H9 (cell line): ENCODE data around the gene E2F7. TPM values are rescaled to one million over a fixed set of nuclear protein-coding genes. Genes with fewer than 3 reads are reported as not detected.

Source experiments
- DNase-seq: peaks from one replicate; pipeline ENCODE4 v3.0.0-alpha.2; 2017
- H2AFZ ChIP-seq: one replicate; pipeline ENCODE4 v1.6.1; 2013; ENCODE audit warnings: mild to moderate bottlenecking, low read length, control low read depth, moderate library complexity
- H2AK5ac ChIP-seq: 2 replicates; pipeline ENCODE4 v1.6.1; 2013; ENCODE audit warnings: low read length, control low read depth, mixed read lengths; ENCODE audit not compliant: insufficient read length
- H2BK120ac ChIP-seq: one replicate; pipeline ENCODE4 v1.6.1; 2013; ENCODE audit warnings: low read depth, mild to moderate bottlenecking, low read length, control low read depth, inconsistent platforms; ENCODE audit not compliant: poor library complexity, severe bottlenecking
- H2BK12ac ChIP-seq: 2 replicates; pipeline ENCODE4 v1.6.1; 2013; ENCODE audit warnings: low read length, control low read depth, mixed read lengths, low read depth; ENCODE audit not compliant: insufficient read length
- H2BK15ac ChIP-seq: 2 replicates; pipeline ENCODE4 v1.6.1; 2013; ENCODE audit warnings: low read depth, low read length, control low read depth
- H2BK20ac ChIP-seq: one replicate; pipeline ENCODE4 v1.6.1; 2013; ENCODE audit warnings: low read depth, mild to moderate bottlenecking, low read length, control low read depth, inconsistent platforms; ENCODE audit not compliant: poor library complexity, severe bottlenecking
- H2BK5ac ChIP-seq: 2 replicates; pipeline ENCODE4 v1.6.1; 2013; ENCODE audit warnings: low read length, control low read depth, mixed read lengths; ENCODE audit not compliant: insufficient read length
- H3K14ac ChIP-seq: 2 replicates; pipeline ENCODE4 v1.6.1; 2013; ENCODE audit warnings: low read length, control low read depth; ENCODE audit not compliant: insufficient read depth
- H3K18ac ChIP-seq: 2 replicates; pipeline ENCODE4 v1.6.1; 2013; ENCODE audit warnings: low read depth, mild to moderate bottlenecking, mixed read lengths, low read length, control low read depth; ENCODE audit not compliant: insufficient read length
- H3K23ac ChIP-seq: 2 replicates; pipeline ENCODE4 v1.6.1; 2013; ENCODE audit warnings: low read length, control low read depth, mixed read lengths, low read depth; ENCODE audit not compliant: insufficient read length
- H3K23me2 ChIP-seq: 2 replicates; pipeline ENCODE4 v1.6.1; 2013; ENCODE audit warnings: low read depth, mild to moderate bottlenecking, mixed read lengths, low read length, control low read depth; ENCODE audit not compliant: insufficient read length, poor library complexity, severe bottlenecking
- H3K27ac ChIP-seq: 2 replicates; pipeline ENCODE4 v1.5.1; 2013; ENCODE audit warnings: low read length, control low read depth, mixed read lengths, low read depth; ENCODE audit not compliant: insufficient read length
- H3K27me3 ChIP-seq: 2 replicates; pipeline ENCODE4 v1.6.1; 2013; ENCODE audit warnings: low read length, control low read depth, inconsistent platforms; ENCODE audit not compliant: insufficient read depth
- H3K4ac ChIP-seq: 2 replicates; pipeline ENCODE4 v1.6.1; 2013; ENCODE audit warnings: low read depth, mild to moderate bottlenecking, control low read depth, inconsistent platforms, low read length, moderate library complexity
- H3K4me1 ChIP-seq: 2 replicates; pipeline ENCODE4 v1.6.1; 2013; ENCODE audit warnings: low read length, control low read depth, inconsistent platforms; ENCODE audit not compliant: insufficient read depth
- H3K4me2 ChIP-seq: 2 replicates; pipeline ENCODE4 v1.6.1; 2013; ENCODE audit warnings: low read length, control low read depth, mixed read lengths; ENCODE audit not compliant: insufficient read length, insufficient read depth
- H3K56ac ChIP-seq: 2 replicates; pipeline ENCODE4 v1.6.1; 2013; ENCODE audit warnings: low read depth, mild to moderate bottlenecking, mixed read lengths, low read length, control low read depth; ENCODE audit not compliant: insufficient read length
- H3K79me1 ChIP-seq: 2 replicates; pipeline ENCODE4 v1.6.1; 2013; ENCODE audit warnings: low read depth, mild to moderate bottlenecking, moderate library complexity, low read length, control low read depth, inconsistent platforms; ENCODE audit not compliant: insufficient read depth, poor library complexity, severe bottlenecking
- H3K79me2 ChIP-seq: 2 replicates; pipeline ENCODE4 v1.6.1; 2013; ENCODE audit warnings: low read length, control low read depth, inconsistent platforms; ENCODE audit not compliant: insufficient read depth
- H3K9ac ChIP-seq: 2 replicates; pipeline ENCODE4 v1.6.1; 2013; ENCODE audit warnings: low read length, control low read depth, mixed read lengths; ENCODE audit not compliant: insufficient read length; ENCODE audit errors: extremely low read depth
- H3K9me3 ChIP-seq: one replicate; pipeline ENCODE4 v1.6.1; 2013; ENCODE audit warnings: low read depth, low read length, inconsistent platforms; ENCODE audit not compliant: control insufficient read depth
- H3T11ph ChIP-seq: one replicate; pipeline ENCODE4 v1.6.1; 2013; ENCODE audit warnings: mild to moderate bottlenecking, low read length, control low read depth, inconsistent platforms
- H4K20me1 ChIP-seq: one replicate; pipeline ENCODE4 v1.6.1; 2013; ENCODE audit not compliant: control insufficient read depth, insufficient read length, insufficient read depth
- H4K5ac ChIP-seq: 2 replicates; pipeline ENCODE4 v1.6.1; 2013; ENCODE audit warnings: low read depth, mild to moderate bottlenecking, mixed read lengths, low read length, control low read depth; ENCODE audit not compliant: insufficient read length
- H4K8ac ChIP-seq: replicated peaks from 2 replicates; pipeline ENCODE4 v1.6.1; 2013; ENCODE audit warnings: low read length, control low read depth, mixed read lengths, low read depth; ENCODE audit not compliant: insufficient read length
- H4K91ac ChIP-seq: 2 replicates; pipeline ENCODE4 v1.6.1; 2013; ENCODE audit warnings: low read depth, mild to moderate bottlenecking, moderate library complexity, mixed read lengths, low read length, control low read depth; ENCODE audit not compliant: insufficient read length
- H3K27ac Mint-ChIP-seq, 3 experiments: 2 replicates in 2 of 3; 3 replicates in 1 of 3; pipeline ENCODE4 v1.8.0; 2020 to 2021; ENCODE audit warnings: mixed read lengths in 3 of 3, mild to moderate bottlenecking in 1 of 3, moderate library complexity in 1 of 3
- H3K27me3 Mint-ChIP-seq: 2 replicates; pipeline ENCODE4 v1.8.0; 2021; ENCODE audit warnings: low read depth, mild to moderate bottlenecking, moderate library complexity, mixed read lengths
- H3K36me3 Mint-ChIP-seq, 3 experiments: 2 replicates in 2 of 3; 3 replicates in 1 of 3; pipeline ENCODE4 v1.8.0; 2020 to 2021; ENCODE audit warnings: low read depth in 3 of 3, mixed read lengths in 3 of 3; ENCODE audit not compliant: insufficient read depth in 1 of 3
- H3K4me1 Mint-ChIP-seq, 2 experiments: 2 replicates each; pipeline ENCODE4 v1.8.0; 2020; ENCODE audit warnings: mixed read lengths in 2 of 2
- H3K4me3 Mint-ChIP-seq, 2 experiments: 2 replicates in 1 of 2; 3 replicates in 1 of 2; pipeline ENCODE4 v1.8.0; 2020 to 2021; ENCODE audit warnings: mild to moderate bottlenecking in 2 of 2, mixed read lengths in 2 of 2, moderate library complexity in 1 of 2
- H3K9me3 Mint-ChIP-seq, 2 experiments: 2 replicates in 1 of 2; 3 replicates in 1 of 2; pipeline ENCODE4 v1.8.0; 2020; ENCODE audit warnings: mild to moderate bottlenecking in 2 of 2, mixed read lengths in 2 of 2, moderate library complexity in 1 of 2
- CTCF ChIP-seq: fragments of 200-600 bp; sonication (generic); conservative IDR thresholded peaks from 3 replicates; pipeline ENCODE4 v1.8.0; 2021; ENCODE audit warnings: antibody characterized with exemption, mild to moderate bottlenecking
- WGBS: extraction: QIAGEN DNeasy Blood & Tissue Kit; methylation state at CpG from one replicate; pipeline ENCODE4 v1.1.7; 2013; ENCODE audit warnings: missing lambda C conversion rate, low lambda C conversion rate, mixed read lengths; ENCODE audit not compliant: insufficient read length; ENCODE audit errors: extremely low coverage; 5-methylcytosine and 5-hydroxymethylcytosine counted together
- total RNA-seq: library from RNA; stranded (reverse); gene quantifications from 2 replicates; pipeline ENCODE4 v1.2.1, GENCODE V29; 2021

E2F7 gene
- total RNA-seq, 1 experiment from 2014 or later = 24.5 TPM

GRCh38 chr12:77079631-77080030 is 14.3 kb upstream of the E2F7 start:
- no peaks in the 10 kb centered on the region for H3K27me3 ChIP-seq
- Mint-ChIP-seq H3K4me3 (no peak overlapping the region), H3K4me1 (no peaks in the 10 kb centered on the region), H3K9me3 (no peaks in the 10 kb centered on the region), H3K27ac (no peak overlapping the region), H3K36me3 (no peaks in the 10 kb centered on the region), H3K27me3 (no peaks in the 10 kb centered on the region)
- TF ChIP-seq CTCF = no peak
- H4K91ac ChIP-seq = no peak overlapping the region
- H2AK5ac ChIP-seq = no peak overlapping the region
- no peak overlapping the region for H2BK12ac ChIP-seq
- H3K9ac ChIP-seq = no peak overlapping the region
- no peaks in the 10 kb centered on the region for H3K9me3 ChIP-seq
- no peak overlapping the region for H3K27ac ChIP-seq
- no peak for DNase-seq
- WGBS = no CpG with 5 or more reads among the region's 3 CpGs
- H3K14ac ChIP-seq = no peak overlapping the region
- H2BK20ac ChIP-seq = no peak overlapping the region
- no peaks in the 10 kb centered on the region for H3K23me2 ChIP-seq
- H2BK120ac ChIP-seq = no peak overlapping the region
- H4K20me1 ChIP-seq = no peaks in the 10 kb centered on the region
- H3K79me2 ChIP-seq = no peaks in the 10 kb centered on the region
- H3K56ac ChIP-seq = no peak overlapping the region
- H3K23ac ChIP-seq = no peak overlapping the region
- no peak overlapping the region for H3K4ac ChIP-seq
- H3T11ph ChIP-seq = no peak overlapping the region
- no peak overlapping the region for H3K18ac ChIP-seq
- H4K8ac ChIP-seq = no peak overlapping the region
- H3K79me1 ChIP-seq = no peaks in the 10 kb centered on the region
- no peak overlapping the region for H2BK5ac ChIP-seq
- H3K4me2 ChIP-seq = no peak overlapping the region
- no peak overlapping the region for H2BK15ac ChIP-seq
- no peak overlapping the region for H2AFZ ChIP-seq
- no peaks in the 10 kb centered on the region for H3K4me1 ChIP-seq
- H4K5ac ChIP-seq = no peak overlapping the region
